HEK293 (cell line): ENCODE results near the gene CRABP2.

Source experiments
- EGR2 ChIP-seq: fragments of 450-650 bp; formaldehyde crosslinking; IDR thresholded peaks from 2 replicates; pipeline ENCODE4 v1.5.1; 2016; ENCODE audit warnings: low read depth, missing biosample characterization, missing genetic modification characterization
- GFI1B ChIP-seq: fragments of 450-650 bp; formaldehyde crosslinking; IDR thresholded peaks from 2 replicates; pipeline ENCODE4 v1.5.1; 2016; ENCODE audit warnings: missing biosample characterization, missing genetic modification characterization
- KLF1 ChIP-seq: fragments of 450-650 bp; formaldehyde crosslinking; IDR thresholded peaks from 2 replicates; pipeline ENCODE4 v1.5.1; 2016; ENCODE audit warnings: missing biosample characterization, missing genetic modification characterization
- KLF7 ChIP-seq: fragments of 450-650 bp; formaldehyde crosslinking; IDR thresholded peaks from 2 replicates; pipeline ENCODE4 v1.5.1; 2016; ENCODE audit warnings: missing biosample characterization, missing genetic modification characterization, borderline replicate concordance
- MZF1 ChIP-seq: fragments of 450-650 bp; formaldehyde crosslinking; IDR thresholded peaks from 2 replicates; pipeline ENCODE4 v1.5.1; 2017; ENCODE audit warnings: missing biosample characterization, missing genetic modification characterization, borderline replicate concordance
- RBAK ChIP-seq: fragments of 450-650 bp; formaldehyde crosslinking; IDR thresholded peaks from 2 replicates; pipeline ENCODE4 v1.5.1; 2016; ENCODE audit warnings: missing biosample characterization, missing genetic modification characterization
- SETDB1 ChIP-seq: IDR thresholded peaks from one replicate; pipeline ENCODE4 v1.6.1; 2017; ENCODE audit warnings: mild to moderate bottlenecking, low read length, moderate library complexity, mixed read lengths; ENCODE audit not compliant: insufficient read length
- TSHZ1 ChIP-seq: fragments of 450-650 bp; formaldehyde crosslinking; IDR thresholded peaks from 2 replicates; pipeline ENCODE4 v1.5.1; 2016; ENCODE audit warnings: missing biosample characterization, missing genetic modification characterization, borderline replicate concordance
- WT1 ChIP-seq: fragments of 450-650 bp; formaldehyde crosslinking; IDR thresholded peaks from 2 replicates; pipeline ENCODE4 v1.5.1; 2016; ENCODE audit warnings: missing biosample characterization, missing genetic modification characterization
- YY1 ChIP-seq: fragments of 450-650 bp; formaldehyde crosslinking; IDR thresholded peaks from 2 replicates; pipeline ENCODE4 v1.5.1; 2018; ENCODE audit warnings: missing biosample characterization, missing genetic modification characterization
- ZBTB49 ChIP-seq: fragments of 450-650 bp; formaldehyde crosslinking; IDR thresholded peaks from 2 replicates; pipeline ENCODE4 v1.5.1; 2016; ENCODE audit warnings: missing biosample characterization, missing genetic modification characterization, low read depth
- ZBTB6 ChIP-seq: fragments of 450-650 bp; formaldehyde crosslinking; IDR thresholded peaks from 2 replicates; pipeline ENCODE4 v1.5.1; 2017; ENCODE audit warnings: missing biosample characterization, missing genetic modification characterization
- ZBTB7A ChIP-seq: fragments of 450-650 bp; formaldehyde crosslinking; IDR thresholded peaks from 2 replicates; pipeline ENCODE4 v1.5.1; 2016; ENCODE audit warnings: low read depth, missing biosample characterization, missing genetic modification characterization
- ZBTB8A ChIP-seq: fragments of 450-650 bp; formaldehyde crosslinking; IDR thresholded peaks from 2 replicates; pipeline ENCODE4 v1.5.1; 2016; ENCODE audit warnings: missing biosample characterization, missing genetic modification characterization
- ZFHX2 ChIP-seq: fragments of 450-650 bp; formaldehyde crosslinking; conservative IDR thresholded peaks from 2 replicates; pipeline ENCODE4 v1.5.1; 2016; ENCODE audit warnings: missing biosample characterization, missing genetic modification characterization
- ZNF138 ChIP-seq: fragments of 450-650 bp; formaldehyde crosslinking; IDR thresholded peaks from 2 replicates; pipeline ENCODE4 v1.5.1; 2016; ENCODE audit warnings: missing biosample characterization, missing genetic modification characterization, borderline replicate concordance
- ZNF174 ChIP-seq: fragments of 450-650 bp; formaldehyde crosslinking; IDR thresholded peaks from 2 replicates; pipeline ENCODE4 v1.5.0; 2017; ENCODE audit warnings: missing biosample characterization, mild to moderate bottlenecking, missing genetic modification characterization
- ZNF202 ChIP-seq: fragments of 450-650 bp; formaldehyde crosslinking; IDR thresholded peaks from 2 replicates; pipeline ENCODE4 v1.5.1; 2016; ENCODE audit warnings: missing biosample characterization, missing genetic modification characterization, borderline replicate concordance
- ZNF223 ChIP-seq: fragments of 450-650 bp; formaldehyde crosslinking; IDR thresholded peaks from 2 replicates; pipeline ENCODE4 v1.5.1; 2016; ENCODE audit warnings: missing biosample characterization, missing genetic modification characterization
- ZNF248 ChIP-seq: fragments of 450-650 bp; formaldehyde crosslinking; IDR thresholded peaks from 2 replicates; pipeline ENCODE4 v1.5.1; 2017; ENCODE audit warnings: missing biosample characterization, missing genetic modification characterization
- ZNF266 ChIP-seq: fragments of 450-650 bp; formaldehyde crosslinking; IDR thresholded peaks from 2 replicates; pipeline ENCODE4 v1.5.1; 2016; ENCODE audit warnings: missing biosample characterization, missing genetic modification characterization, low read depth
- ZNF394 ChIP-seq: fragments of 450-650 bp; formaldehyde crosslinking; IDR thresholded peaks from 2 replicates; pipeline ENCODE4 v1.5.1; 2016; ENCODE audit warnings: missing biosample characterization, missing genetic modification characterization, mild to moderate bottlenecking, moderate library complexity, borderline replicate concordance
- ZNF398 ChIP-seq: fragments of 450-650 bp; formaldehyde crosslinking; IDR thresholded peaks from 2 replicates; pipeline ENCODE4 v1.5.1; 2017; ENCODE audit warnings: missing biosample characterization, missing genetic modification characterization
- ZNF510 ChIP-seq: fragments of 450-650 bp; formaldehyde crosslinking; IDR thresholded peaks from 2 replicates; pipeline ENCODE4 v1.5.1; 2018; ENCODE audit warnings: mild to moderate bottlenecking, missing genetic modification characterization, missing biosample characterization; ENCODE audit not compliant: insufficient replicate concordance
- ZNF544 ChIP-seq: fragments of 450-650 bp; formaldehyde crosslinking; IDR thresholded peaks from 2 replicates; pipeline ENCODE4 v1.5.0; 2017; ENCODE audit warnings: missing biosample characterization, missing genetic modification characterization
- ZNF571 ChIP-seq: fragments of 450-650 bp; formaldehyde crosslinking; IDR thresholded peaks from 2 replicates; pipeline ENCODE4 v1.5.0; 2017; ENCODE audit warnings: missing biosample characterization, missing genetic modification characterization
- ZNF624 ChIP-seq: fragments of 450-650 bp; formaldehyde crosslinking; IDR thresholded peaks from 2 replicates; pipeline ENCODE4 v1.5.1; 2017; ENCODE audit warnings: missing biosample characterization, missing genetic modification characterization
- ZNF658 ChIP-seq: fragments of 450-650 bp; formaldehyde crosslinking; IDR thresholded peaks from 2 replicates; pipeline ENCODE4; 2016; ENCODE audit warnings: missing biosample characterization, missing genetic modification characterization
- ZNF670 ChIP-seq: fragments of 450-650 bp; formaldehyde crosslinking; IDR thresholded peaks from 2 replicates; pipeline ENCODE4 v1.5.1; 2016; ENCODE audit warnings: missing biosample characterization, missing genetic modification characterization, low read depth
- ZNF747 ChIP-seq: fragments of 450-650 bp; formaldehyde crosslinking; IDR thresholded peaks from 2 replicates; pipeline ENCODE4 v1.5.1; 2016; ENCODE audit warnings: missing biosample characterization, missing genetic modification characterization
- ZNF777 ChIP-seq: fragments of 450-650 bp; formaldehyde crosslinking; IDR thresholded peaks from 2 replicates; pipeline ENCODE4 v1.5.1; 2017; ENCODE audit warnings: missing biosample characterization, missing genetic modification characterization, borderline replicate concordance

Gene CRABP2

GRCh38 chr1:156676820-156677615 is 28.4 kb downstream of the CRABP2 start, which contains the start of gene NES (continued):
- TF ChIP-seq SETDB1 (no peak), ZNF394 (no peak), ZBTB49 (no peak), ZFHX2 (tag by site-specific recombination) (peak; percentile 47), GFI1B (tag by site-specific recombination) (no peak), KLF7 (peak; percentile 71), EGR2 (peak; percentile 54; the same call in 1 of the 2 replicates), ZNF571 (tag by site-specific recombination) (no peak), ZNF202 (no peak), ZNF510 (no peak), YY1 (tag by site-specific recombination) (no peak), ZBTB6 (tag by site-specific recombination) (peak; percentile 59; the same call in 1 of the 2 replicates), ZNF138 (tag by site-specific recombination) (no peak), ZNF777 (tag by site-specific recombination) (no peak), ZNF658 (no peak), ZNF223 (tag by site-specific recombination) (no peak), KLF1 (tag by site-specific recombination) (peak; percentile 66), RBAK (tag by site-specific recombination) (no peak), MZF1 (tag by site-specific recombination) (no peak), ZNF174 (tag by site-specific recombination) (no peak), ZNF248 (tag by site-specific recombination) (no peak), ZNF544 (tag by site-specific recombination) (no peak), TSHZ1 (tag by site-specific recombination) (no peak), ZBTB7A (tag by site-specific recombination) (no peak), ZNF398 (peak; percentile 46), ZNF670 (tag by site-specific recombination) (no peak), ZNF266 (tag by site-specific recombination) (no peak), ZBTB8A (tag by site-specific recombination) (no peak), ZNF747 (tag by site-specific recombination) (no peak), WT1 (tag by site-specific recombination) (peak; percentile 68), ZNF624 (tag by site-specific recombination) (no peak)
